HG03432 (cell line): Measurements from ENCODE around the gene PANK4.
"Not testable (repeated sequence)": the region's sequence is repeated elsewhere in the genome, so short reads cannot be mapped to it uniquely, and the experiment has no call there.

Source experiments
- ATAC-seq: cut with Tn5 transposase; IDR thresholded peaks from one replicate; pipeline ENCODE4 v1.9.1; 2021; ENCODE audit warnings: mild to moderate bottlenecking, moderate library complexity; ENCODE audit not compliant: unreplicated experiment

The PANK4 gene

DNA sequence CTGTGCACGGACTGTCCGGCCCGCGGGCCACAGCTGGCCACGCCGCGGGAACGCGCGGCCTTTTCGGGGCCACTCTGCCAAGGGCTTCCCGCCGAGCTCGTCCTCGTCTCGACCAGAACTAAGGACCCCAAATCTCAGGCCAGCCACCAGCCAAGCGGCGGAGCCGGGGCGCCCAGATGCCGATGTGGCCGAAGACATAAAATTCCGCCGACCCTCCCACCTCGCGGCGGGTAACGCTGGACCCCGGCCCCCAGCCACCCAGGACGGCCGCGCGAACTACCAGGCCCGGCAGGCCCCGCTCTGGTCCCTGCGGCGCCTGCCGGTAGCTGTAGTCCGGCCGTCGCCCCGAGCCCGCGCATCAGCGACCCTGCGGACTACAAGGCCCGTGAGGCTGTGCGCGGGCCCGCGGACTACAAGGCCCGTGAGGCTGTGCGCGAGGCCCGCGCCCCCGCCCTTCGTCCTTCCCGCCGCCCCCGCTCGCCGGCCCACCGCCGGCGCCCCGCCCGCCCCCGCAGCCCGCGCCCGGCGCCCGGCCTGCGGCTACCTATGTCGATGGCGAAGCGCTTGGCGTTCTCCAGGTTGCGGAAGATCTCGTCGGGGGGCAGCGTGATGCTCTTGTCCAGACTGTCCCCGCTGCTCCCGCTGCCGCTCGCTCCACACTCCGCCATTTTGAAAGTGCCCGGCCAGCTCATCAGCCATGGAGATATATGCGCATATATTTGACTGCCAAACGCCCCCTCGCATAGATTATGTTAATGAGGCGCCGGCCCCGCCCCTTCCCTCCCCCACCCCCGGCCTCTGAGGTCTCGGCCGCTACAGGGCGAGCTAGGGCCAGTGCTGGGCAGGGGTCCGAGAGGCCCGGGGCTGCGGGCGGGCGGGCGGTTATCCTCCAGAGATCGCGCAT lies at the start of gene PANK4:
PANK4 (minus strand) TSS at position 677 of the 904 bp plus-strand sequence; CDS start at position 668, 9 bp downstream.
- peak; percentile 81 for ATAC-seq

- no peak for ATAC-seq
These were observed 48.0 kb upstream of the PANK4 start for GRCh38 chr1:2574350-2574749.

DNA sequence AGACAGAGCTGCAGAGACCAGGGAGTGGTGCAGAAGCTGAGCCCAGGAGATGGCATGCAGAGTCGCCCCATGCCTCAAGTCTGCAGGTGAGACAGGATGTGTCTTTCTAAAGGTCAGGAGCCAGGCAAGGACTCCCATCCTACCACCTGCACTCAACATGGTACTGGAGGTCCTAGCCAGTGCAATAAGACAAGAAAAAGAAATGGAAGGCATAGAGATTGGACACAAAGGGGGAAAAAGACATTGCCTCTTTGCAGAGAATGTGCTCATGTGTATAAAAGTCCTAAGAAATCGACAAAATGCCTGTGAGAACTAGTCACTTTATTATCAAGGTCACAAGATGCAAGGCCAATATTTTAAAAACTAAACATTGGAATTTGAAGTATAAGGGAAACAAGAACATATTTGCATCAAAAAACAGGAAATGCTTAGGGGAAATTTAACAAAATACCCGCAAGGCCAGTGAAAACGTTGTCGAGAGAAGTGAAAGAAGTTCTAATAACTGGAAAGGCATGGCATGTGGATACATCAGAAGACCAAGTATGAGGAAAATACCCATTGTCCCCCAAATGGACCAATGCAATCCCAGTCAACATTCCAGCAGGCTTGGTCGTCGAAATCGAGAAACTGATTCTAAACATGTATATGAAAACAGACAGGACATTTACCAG lies 47.0 kb upstream of the PANK4 start:
- no peak for ATAC-seq

DNA sequence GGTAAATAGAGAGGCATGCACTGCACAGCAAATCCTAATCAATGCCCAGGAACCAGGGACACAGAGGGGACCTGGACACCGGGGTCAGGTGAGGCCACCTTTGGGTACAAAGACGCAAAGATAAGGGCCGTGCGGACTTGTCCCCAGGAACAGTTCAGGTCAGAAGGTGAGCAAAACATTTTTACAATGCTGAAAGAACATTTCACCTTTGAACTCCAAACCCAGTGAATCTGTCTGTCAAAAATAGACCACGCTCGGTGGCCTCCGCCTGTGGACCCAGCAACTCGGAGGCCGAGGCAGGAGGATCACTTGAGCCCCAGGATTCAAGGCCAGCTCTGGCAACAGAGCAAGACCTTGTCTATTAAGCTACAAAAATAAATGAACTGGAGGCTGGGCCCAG lies 45.0 kb upstream of the PANK4 start:
- ATAC-seq, result no peak

- no peak for ATAC-seq
These were observed 43.9 kb upstream of the PANK4 start for GRCh38 chr1:2570332-2570731.

DNA sequence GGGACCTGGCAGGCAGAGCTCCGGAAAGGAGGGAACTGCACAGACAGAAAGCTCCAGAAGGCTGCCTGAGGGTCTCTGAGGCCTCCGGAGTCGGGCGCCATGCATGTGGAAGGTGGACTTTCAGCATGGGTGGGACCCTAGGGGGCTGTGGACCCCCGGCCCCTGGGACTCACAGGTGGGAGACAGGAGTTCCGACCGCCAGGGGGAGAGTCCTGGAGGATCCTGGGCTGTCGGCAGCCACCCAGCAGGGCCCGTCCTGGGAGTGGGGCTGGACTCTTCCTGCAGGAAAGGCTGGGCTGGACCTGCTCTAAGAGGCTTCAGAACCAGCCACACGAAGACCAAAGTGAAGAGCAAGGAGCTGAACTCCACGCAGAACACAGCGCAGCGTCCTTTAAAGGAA lies 43.3 kb upstream of the PANK4 start:
- not testable (repeated sequence) for ATAC-seq

GRCh38 chr1:2569060-2569459 lies 42.7 kb upstream of the PANK4 start:
- ATAC-seq, result no peak

GRCh38 chr1:2568187-2568816 lies 41.9 kb upstream of the PANK4 start:
- not testable (repeated sequence) for ATAC-seq

DNA sequence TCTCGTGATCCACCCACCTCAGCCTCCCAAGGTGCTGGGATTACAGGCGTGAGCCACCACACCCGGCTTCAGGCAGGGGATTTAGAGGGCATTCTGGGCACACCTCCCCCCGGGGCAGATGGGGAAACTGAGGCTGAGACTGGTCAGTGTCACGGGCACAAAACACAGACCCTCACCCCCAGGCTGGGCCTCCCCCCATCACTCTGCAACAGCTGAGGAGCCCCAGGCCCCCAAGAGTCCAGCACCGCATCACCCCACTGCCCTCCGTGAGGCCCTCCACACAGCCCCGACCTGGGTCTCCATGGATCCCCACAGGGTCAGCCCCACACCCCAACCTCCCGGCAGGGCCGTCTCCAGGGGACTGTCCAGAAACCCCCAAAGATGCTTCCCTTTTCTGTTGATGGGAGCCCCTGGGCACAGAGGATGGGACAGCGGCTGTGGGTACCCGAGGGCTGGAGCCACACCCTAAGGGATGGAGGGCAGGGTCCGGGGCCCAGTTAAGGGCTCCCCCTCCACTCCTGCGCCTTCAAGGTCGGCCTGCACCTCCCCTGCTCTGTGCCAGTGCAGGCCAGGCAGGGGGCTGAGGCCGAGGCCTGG lies 40.8 kb upstream of the PANK4 start:
- ATAC-seq, result no peak

- ATAC-seq, result no peak
These were observed 40.0 kb upstream of the PANK4 start for GRCh38 chr1:2566101-2567045.

DNA sequence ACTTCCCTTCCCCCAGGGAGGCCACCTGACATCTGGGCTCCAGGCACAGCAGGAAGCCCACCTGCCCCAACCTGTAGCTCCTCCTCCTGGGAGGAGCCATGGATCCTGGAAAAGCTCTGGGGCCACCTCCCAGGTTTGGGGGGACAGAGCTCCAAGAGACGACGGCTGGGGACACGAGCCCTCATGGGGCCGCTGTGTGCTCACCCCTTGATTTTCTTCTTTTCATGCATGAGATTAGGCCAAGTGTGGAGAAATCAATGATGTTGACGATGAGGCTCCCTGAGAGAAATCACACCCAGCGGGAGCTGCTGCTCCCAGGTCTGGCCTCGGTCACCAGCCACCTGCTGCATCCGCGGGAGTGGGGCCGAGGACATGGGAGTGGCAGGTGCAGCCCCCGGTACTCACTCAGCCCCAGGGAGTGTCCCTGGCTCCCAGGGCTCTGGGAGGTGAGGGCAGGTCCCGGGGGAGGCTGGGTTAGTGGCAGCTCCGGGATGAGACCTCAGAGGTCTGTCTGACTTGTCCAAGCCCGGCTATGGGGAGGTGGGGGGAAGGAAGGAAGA lies 38.5 kb upstream of the PANK4 start:
- ATAC-seq, result no peak

DNA sequence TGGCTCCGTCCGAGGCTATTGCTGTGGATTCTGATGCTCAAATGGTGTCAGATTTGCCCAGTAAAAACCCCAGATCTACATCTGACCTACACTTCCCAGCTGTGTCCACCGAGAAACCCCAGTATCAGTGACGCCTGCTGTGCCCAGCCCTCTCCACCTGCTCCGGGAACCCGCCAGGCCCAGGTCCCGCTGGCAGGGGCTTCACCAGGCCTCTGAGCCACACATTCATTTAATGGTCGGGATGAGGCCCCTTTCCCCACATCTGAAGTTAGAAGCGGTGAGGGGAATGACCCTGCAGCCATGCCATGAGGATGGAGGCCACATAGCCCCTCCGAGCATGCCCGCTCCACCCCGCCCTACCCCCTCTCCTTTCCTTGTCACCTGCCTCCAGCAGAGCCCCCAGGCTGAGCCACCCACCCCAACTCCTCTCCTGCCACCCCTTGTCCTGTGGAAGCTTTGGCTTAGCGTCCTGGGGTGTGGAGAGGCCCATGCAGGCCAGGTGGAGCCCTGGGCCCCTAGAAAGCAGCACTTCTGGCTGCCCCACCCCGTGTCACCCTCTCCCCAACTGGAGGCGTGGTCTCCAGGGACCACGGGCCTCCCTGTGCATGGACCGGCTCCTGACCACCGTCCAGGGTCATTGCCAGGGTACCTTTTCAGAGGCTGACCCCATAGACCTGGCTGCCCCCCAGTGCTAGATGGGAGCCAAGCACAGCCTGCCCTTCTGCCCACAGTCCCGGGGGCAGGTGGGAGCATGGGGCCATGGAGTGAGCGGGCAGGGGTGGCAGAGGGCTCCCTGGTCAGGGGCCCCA lies 37.8 kb upstream of the PANK4 start:
- no peak for ATAC-seq

DNA sequence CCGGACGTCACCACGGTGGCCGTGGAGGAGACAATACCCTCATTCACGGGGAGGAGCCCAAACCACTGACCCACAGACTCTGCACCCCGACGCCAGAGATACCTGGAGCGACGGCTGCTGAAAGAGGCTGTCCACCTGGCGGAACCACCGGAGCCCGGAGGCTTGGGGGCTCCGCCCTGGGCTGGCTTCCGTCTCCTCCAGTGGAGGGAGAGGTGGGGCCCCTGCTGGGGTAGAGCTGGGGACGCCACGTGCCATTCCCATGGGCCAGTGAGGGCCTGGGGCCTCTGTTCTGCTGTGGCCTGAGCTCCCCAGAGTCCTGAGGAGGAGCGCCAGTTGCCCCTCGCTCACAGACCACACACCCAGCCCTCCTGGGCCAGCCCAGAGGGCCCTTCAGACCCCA lies 36.8 kb upstream of the PANK4 start:
- ATAC-seq, result no peak

DNA sequence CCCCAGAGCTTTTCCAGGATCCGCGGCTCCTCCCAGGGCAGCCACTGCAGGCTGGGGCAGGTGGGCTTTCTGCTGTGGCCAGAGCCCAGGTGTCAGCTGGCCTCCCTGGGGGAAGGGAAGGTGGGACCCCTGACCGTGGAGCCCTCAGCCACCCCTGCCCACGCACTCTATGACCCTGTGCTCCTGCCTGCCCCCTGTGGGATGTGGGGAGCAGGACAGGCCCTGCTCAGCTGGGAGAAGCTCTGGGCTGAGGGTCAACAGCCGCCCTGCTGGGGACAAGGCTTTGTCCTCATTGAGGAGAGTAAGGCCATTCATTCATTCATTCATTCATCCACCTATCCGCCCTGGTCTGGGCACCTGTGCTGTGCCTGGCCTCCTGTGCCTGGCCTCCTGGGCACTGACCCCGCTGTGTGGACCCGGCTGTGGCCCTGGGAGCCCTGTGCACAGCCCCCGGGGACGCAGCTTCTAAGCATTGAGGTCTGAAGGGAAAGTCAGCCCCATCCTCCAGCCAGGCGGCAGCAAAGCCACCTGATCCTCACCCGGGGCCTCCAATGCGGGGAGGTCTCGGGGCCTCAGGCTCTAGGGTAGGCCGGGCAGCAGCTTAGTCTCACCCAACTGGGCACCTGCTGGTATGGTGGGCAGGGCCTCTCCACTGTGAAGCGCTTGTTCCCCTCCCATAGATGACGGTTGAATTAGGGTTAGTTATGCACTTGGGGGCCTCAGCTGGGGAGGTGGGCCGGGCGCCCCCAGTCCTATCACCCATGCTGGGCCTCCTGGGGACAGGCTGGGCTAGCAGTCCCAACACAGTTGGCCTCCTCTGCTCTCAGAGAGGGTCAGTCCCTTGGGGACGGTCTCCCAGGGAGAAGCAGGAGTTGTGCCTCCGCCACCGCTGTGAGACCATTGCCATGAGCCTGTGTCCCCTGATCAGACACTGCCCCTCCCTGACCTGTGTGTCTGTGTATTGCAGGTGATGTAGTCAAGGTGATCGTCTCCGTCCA lies 35.8 kb upstream of the PANK4 start:
- no peak for ATAC-seq

- ATAC-seq, result no peak
These were observed 35.0 kb upstream of the PANK4 start for GRCh38 chr1:2561446-2561845.

DNA sequence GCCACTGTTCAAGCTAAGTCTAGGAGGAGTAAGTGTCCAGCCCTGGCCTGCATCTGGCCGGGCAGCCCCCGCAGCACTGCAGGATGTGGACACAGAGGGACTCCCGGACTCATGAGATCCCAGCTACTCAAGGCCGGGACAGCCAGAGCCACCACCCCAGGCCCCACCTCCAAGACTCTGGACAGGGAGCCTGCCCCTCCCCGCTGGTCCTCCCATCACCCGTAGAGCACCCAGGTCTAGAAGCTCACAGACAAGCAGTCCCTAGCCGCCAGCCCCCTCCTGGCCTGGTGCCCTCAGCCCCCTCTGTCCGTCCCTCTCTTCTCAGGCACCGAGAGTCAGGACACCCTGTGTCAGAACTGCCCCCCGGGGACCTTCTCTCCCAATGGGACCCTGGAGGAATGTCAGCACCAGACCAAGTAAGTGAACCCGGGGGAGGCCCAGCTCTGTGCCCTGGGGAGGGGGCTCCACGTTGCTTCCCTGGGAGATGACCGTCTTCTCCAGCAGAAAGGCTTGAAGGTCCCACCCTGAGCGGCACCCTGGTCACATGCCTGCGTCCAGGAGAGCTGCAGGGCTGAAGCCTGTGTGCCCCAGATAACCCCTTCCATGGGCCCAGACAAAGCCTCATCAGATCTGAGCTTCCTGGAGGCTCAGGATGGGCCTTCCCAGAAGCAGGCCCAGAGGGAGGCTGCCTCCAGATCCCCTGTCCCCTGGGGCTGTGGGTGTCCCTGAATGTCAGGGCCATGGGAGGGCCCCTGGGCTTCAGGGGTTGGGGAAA lies 34.1 kb upstream of the PANK4 start:
- no peak for ATAC-seq
